HG02610 (cell line): Measurements from ENCODE around the gene KRTAP12-2.
"Not testable (repeated sequence)": the region's sequence is repeated elsewhere in the genome, so short reads cannot be mapped to it uniquely, and the experiment has no call there.

ENCODE experiments used
- ATAC-seq: cut with Tn5 transposase; IDR thresholded peaks from one replicate; pipeline ENCODE4 v1.9.1; 2021; ENCODE audit warnings: mild to moderate bottlenecking, moderate library complexity; ENCODE audit not compliant: unreplicated experiment

The KRTAP12-2 gene

DNA sequence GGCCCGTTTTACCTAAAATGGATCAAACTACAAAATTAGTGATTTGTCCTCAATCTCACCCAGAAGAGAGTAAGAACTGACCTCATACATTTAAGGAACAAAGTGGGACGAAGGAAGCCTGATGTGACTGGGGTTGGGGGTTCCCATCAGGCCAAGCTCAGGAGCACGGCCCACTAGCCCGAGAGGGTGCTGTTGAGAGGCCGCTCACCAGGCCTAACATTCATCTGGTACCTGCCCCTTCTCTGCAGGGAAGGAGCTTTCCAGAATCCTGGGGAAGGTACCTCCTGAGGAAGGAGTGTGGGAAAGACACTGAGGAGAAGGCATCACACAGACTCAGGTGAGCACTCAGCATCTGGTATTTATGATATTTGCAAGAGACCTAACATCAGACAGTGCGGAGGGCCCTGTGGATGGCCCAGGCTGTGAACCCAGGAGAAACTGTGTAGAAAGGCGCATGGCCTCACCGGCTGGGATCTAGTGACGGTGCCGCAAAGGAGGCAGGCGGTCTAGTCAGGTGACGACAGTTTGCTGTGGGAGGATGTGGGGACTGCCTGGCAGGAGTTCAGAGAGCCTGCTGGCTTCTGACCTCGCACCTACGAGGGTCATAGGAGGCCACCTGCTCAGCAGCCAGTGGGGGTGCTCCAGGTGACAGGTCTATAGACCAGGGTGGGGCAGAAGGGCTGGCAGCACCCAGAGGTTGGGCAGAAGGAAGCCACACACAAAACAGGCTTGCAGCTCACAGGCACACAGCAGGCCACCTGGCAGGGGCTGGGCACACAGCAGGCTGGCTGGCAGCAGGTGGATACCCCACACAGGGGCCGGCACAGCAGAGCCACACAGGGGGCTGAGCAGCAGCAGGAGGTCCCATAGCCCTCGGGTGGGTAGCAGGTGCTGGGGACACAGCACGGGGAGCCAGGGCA, 12.8 kb downstream of the KRTAP12-2 start:
- ATAC-seq, result no peak

DNA sequence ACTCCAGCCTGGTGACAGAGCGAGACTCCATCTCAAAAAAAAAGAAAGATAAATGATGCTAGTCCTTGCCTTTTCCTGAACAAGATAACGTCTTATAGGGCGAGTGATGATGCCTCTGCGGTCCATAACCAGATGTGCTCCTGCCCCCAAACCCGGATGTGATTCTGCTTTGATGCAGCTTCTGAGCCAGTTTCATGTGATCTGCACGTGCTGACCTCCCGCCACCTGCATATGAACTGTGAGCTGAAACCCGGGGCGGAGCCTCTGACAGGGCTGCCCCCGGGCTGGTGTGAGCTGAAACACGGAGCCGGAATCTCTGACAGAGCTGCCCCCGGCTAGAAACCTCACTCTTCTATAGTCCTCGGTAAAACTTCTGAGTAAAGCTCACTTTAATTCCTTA, 13.6 kb downstream of the KRTAP12-2 start:
- no peak for ATAC-seq

DNA sequence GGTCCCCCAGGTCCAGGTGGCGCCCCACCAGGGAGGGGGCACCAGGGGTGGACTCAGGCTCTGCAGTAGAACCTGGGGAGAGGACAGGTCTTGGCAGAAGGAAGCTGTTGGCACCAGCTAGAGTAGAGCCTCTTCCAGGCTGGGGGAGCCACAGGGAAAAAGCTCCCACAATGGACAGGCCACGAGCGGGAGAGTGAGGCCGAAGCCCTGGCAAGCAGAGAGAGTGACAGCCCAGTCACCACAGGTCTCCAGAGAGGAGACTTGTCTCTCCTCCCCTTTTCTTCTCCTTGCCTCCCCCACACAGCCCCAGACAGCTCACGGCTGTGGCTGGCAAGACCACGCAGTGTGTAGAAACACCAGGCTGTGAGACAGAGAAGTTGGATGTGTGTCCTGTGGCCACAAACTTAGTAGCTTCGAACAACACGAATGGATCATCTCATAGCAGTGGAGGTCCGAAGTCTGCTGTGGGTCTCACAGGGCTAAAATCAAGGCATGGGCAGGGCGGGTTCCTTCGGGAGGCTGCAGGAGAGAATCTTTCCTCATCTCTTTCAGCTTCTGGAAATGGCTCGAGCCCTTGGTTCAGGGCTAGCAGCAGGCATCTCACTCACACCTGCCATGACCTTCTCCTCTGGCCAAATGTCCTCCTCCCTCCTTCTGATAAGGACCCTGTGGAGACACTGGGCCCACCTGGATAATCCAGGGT, 15.6 kb downstream of the KRTAP12-2 start:
- ATAC-seq, result no peak

DNA sequence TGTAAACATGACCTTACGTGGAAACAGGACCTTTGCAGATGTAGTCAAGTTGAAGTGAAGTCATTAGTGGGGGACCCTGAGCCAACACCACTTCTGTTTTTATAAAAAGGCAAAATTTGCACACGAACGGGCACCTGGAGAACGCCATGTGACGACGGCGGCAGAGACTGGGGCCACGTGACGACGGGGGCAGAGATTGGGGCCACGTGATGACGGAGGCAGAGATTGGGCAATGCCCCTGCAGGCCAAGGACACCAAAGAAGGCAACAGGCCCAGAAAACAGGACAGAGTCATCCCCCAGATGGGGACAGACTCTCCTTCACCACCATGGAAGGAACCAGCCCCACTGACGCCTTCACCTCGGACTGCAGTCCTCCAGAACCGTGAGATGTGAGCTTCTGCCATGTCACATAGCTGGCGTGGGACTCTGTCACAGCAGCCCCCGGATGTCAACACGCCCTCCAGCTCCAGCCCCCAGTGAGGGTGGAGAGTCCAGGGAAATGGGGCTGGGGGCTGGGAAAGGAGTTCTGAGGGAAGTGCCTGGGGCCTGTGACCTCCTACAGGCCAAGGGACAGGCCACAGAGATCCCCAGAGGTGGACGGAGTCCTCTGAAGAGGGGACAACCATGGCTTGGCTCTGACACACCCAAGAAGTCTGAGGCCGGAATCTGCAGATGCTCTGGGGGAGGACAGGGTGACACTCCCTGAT, 16.3 kb downstream of the KRTAP12-2 start:
- ATAC-seq, result no peak

DNA sequence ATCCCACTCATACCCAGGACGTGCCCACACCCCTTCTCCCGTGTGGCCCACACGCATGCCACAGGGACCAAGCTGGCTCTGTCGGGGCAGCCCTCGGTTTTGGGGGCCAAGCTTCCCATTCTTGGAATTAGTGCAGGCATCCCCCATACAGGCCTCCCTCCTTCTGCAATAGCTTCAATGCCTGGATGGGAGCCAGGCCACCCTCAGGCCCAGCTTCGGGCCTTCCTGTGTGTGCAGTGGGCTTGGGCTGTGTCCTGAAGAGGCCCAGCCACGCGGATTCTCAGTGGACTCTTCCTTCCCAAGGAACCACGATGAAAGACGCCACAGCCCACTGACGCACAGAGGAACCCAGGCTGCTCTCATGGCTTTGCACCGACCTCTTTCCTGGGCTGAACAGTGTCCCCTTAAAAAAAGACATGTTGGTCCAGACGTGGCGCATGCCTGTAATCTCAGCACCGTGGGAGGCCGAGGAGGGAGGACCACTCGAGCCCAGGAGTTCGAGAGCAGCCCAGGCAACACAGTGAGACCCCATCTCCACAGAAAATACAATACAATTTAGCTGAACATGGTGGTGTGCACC, 17.1 kb downstream of the KRTAP12-2 start:
- ATAC-seq, result no peak

DNA sequence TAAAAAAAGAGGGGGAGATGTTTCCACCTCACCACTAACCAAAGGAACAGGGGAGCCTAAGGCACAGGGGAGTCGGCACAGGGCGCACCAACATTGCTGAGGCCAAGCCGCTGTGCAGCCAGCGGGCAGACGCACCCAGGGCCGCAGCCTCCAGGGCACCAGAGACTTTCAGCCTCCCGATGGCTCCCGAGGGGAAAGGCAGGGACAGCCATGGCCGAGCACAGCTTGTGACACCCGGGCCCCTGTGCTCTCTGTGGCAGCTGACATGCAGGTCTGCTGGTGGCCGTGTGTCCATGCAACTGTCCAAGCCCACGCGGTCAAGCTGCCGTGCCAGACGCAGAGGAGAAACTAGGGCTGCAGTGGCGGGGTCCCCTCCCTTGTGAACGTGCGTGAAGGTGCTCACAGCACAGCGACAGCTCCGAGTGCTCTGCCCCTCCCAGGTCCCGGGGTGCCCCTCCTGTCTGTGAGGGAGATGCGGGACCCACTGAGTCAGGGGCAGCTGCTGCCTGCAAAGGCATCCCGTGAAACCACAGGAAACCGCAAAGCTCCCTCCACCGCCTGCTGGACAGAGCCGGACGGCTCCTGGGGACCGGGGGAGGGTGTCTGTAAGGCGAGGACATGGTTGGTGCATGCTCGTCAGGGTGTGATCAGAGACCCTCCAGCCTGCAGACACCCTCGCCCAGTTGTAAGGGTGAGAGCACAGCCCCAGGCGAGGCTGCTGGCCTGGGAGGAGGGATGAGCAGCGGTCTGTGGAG, 18.0 kb downstream of the KRTAP12-2 start:
- no peak for ATAC-seq

DNA sequence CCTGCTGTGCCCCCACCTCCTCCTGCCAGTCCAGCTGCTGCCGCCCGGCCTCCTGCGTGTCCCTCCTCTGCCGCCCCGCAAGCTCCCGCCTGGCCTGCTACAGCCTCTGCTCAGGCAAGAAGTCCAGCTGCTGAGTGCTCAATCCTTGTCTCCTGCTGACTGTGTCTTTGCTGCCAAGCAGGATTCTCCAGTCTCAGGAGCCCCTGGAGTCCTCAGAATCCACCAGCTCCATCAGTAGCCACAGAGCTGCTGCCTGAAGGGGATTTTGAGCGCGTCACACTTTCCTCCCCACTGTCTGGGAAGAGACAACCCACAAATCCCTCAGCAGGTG, 19.5 kb downstream of the KRTAP12-2 start:
- ATAC-seq, result no peak

DNA sequence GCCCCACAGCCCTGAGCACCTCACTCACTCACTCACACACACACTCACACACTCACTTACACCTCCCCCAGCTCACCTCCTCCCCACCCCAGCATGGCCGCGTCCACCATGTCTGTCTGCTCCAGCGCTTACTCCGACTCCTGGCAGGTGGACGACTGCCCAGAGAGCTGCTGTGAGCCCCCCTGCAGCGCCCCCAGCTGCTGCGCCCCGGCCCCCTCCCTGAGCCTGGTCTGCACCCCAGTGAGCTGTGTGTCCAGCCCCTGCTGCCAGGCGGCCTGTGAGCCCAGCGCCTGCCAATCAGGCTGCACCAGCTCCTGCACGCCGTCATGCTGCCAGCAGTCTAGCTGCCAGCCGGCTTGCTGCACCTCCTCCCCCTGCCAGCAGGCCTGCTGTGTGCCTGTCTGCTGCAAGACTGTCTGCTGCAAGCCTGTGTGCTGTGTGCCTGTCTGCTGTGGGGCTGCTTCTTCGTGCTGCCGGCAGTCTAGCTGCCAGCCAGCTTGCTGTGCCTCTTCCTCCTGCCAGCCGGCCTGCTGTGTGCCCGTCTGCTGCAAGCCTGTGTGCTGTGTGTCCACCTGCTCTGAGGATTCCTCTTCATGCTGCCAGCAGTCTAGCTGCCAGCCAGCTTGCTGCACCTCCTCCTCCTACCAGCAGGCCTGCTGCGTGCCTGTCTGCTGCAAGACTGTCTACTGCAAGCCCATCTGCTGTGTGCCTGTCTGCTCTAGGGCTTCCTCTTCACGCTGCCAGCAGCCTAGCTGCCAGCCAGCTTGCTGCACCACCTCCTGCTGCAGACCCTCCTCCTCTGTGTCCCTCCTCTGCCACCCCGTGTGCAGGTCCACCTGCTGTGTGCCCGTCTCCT, 20.1 kb downstream of the KRTAP12-2 start, which contains the start of gene KRTAP10-11:
KRTAP10-11 (plus strand) TSS at position 49 of the 856 bp plus-strand sequence; CDS start at position 94, 45 bp downstream.
- ATAC-seq, result not testable (repeated sequence)

DNA sequence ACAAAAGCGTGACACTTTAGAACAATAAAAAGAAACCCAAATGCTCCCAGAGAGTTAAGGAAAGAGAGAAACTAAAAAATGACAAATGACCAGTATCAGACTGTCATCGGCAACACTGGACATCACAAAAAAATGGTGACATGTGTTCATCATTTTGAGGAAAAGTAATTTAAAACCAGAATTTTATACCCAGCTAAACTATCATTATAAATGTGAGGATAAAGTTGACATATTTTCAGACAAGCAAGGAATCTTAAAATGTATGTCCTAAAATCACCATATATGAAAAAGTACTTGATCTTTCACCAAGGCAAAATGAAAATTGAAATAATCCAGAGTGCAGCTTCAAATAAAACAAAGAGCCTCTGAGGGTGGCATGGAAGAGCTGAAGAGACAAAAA, 21.8 kb downstream of the KRTAP12-2 start:
- ATAC-seq, result no peak

DNA sequence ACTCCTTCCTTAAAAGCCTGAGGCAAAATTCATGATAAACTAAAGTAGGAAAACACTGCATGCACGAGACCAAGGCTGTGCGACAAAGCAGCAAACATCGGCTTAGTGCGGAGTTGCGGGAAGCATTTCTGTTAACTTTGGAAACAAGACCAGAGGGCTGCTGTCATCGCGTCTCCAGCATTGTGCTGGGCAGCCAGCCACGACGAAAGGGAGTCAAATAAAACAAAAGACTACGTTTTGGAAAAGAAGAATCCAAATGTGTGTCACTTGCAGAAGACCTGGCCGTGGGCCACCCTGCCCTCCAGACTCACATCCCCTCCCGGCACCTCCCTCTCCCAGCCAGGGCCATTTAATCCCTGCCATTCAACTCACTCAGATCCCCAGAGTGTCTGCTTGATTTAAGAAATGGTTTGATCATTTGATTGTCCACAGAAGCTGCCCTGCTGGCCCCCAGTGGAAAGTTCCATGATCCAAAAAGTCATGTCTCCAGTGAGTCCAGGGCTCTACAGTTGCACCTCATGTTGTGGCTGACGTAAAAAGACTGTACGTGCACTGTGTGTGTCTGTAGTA, 22.9 kb downstream of the KRTAP12-2 start:
- no peak for ATAC-seq

DNA sequence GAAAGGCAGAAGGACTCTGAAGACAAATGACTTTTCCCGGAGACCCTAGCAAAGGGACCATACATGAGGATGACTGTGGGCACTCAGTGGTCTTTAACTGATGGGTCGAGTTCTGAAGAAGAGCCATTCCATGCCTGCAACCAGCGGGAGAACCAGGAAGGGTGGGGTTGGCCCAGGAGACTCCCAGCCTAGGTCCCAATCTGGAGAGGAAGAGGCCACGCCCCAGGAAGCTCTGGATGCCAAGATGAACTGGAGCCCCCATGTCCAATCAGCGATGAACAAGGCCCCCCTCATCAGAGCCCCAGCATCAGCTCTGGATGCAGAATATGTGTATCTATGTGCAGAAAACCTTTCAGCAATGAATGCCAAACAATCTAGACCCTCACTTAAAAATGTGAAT, 26.0 kb downstream of the KRTAP12-2 start:
- ATAC-seq, result no peak

DNA sequence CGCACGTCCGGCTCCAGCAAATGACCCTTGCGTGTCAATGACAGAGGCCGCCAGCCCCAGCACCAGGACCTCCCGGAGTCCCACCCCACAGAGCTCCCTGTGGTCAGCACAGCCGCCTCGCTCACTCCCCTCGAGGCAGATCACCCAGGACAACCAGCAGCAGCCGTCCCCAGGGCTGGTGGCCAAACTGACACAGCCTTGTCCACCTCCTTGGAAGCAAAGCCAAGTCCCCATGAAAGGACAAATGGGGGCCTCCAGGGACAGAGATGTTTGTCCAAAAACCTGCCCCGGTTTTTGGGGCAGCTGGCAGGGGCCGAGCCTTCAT, 27.4 kb downstream of the KRTAP12-2 start:
- ATAC-seq, result no peak

DNA sequence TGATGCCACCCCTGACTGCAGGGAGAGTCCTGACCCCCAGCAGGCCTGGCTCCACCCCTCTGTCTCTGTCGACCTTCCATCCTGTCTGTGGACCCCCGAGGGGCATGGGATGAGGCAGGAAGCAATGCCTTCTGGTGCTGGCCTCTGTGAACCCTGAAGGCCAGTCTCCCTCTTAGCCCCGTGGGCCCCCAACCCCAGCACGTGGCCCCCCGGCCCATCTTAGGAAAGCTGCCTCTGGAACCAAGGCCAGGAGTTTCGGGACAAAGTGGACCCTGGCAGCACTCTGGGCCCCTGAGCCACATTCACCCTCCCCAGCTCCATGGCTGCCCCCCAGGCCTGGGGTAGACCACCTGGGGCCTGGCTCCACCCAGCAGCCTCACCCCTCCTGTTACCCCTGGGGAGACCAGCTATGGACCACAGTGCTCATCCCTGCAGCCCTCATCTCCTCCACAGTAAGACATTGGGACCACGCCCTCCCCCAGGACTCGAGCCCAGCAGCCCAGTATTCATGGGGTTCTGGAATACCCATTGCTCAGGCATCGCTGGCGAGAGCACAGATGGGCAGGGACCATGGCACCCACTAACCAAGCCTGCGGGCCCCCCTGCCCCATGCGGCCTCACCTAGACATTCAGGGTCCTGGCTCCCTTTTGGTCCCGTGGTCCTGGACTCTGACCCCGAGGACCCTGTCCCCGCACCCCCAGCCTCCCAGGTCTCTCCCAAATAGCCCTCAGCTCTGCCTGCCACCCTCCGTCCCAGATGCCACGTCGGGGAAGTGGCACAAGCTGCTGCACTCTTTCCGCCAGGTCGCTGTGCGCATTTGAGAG, 28.0 kb downstream of the KRTAP12-2 start:
- ATAC-seq, result not testable (repeated sequence)

DNA sequence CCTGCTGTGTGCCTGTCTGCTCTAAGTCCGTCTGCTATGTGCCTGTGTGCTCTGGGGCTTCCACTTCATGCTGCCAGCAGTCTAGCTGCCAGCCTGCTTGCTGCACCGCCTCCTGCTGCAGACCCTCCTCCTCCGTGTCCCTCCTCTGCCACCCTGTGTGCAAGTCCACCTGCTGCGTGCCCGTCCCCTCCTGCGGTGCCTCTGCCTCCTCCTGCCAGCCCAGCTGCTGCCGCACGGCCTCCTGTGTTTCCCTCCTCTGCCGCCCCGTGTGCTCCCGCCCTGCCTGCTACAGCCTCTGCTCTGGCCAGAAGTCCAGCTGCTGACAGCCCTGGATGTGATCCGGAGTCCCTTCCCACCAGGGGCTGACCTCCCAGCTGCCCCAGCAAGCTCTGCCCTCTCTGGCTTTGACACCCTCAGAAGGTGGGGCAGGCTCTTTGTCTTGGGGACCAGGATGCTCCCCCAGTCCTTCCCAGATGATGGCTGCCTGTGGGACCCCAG, 28.8 kb downstream of the KRTAP12-2 start:
- ATAC-seq, result not testable (repeated sequence)

DNA sequence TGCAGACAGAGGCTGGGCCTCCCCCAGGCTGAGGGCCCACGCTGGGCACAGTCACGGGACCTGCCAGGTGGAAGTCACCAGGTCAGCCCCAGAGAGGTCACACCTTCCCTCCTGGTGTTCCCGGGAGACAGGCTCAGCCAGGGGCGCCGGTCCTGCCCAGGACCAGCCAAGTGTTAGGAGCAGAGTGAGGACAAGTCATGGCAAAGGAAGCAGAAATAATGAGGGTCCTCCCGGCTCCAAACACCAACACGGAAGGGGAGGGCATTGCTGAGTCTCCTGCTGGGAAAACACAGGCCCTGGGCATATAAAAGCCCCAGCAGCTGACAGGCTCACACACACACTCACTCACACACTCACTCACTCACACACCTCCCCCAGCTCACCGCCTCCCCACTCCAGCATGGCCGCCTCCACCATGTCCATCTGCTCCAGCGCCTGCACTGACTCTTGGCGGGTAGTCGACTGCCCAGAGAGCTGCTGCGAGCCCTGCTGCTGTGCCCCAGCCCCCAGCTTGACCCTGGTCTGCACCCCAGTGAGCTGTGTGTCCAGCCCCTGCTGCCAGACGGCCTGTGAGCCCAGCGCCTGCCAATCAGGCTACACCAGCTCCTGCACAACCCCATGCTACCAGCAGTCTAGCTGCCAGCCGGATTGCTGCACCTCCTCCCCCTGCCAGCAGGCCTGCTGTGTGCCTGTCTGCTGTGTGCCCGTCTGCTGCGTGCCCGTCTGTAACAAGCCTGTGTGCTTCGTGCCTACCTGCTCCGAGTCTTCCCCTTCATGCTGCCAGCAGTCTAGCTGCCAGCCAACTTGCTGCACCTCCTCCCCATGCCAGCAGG, 29.5 kb downstream of the KRTAP12-2 start, which contains the start of gene KRTAP10-10:
KRTAP10-10 (plus strand) TSS at position 339 of the 833 bp plus-strand sequence; CDS start at position 401, 62 bp downstream.
- no peak for ATAC-seq

DNA sequence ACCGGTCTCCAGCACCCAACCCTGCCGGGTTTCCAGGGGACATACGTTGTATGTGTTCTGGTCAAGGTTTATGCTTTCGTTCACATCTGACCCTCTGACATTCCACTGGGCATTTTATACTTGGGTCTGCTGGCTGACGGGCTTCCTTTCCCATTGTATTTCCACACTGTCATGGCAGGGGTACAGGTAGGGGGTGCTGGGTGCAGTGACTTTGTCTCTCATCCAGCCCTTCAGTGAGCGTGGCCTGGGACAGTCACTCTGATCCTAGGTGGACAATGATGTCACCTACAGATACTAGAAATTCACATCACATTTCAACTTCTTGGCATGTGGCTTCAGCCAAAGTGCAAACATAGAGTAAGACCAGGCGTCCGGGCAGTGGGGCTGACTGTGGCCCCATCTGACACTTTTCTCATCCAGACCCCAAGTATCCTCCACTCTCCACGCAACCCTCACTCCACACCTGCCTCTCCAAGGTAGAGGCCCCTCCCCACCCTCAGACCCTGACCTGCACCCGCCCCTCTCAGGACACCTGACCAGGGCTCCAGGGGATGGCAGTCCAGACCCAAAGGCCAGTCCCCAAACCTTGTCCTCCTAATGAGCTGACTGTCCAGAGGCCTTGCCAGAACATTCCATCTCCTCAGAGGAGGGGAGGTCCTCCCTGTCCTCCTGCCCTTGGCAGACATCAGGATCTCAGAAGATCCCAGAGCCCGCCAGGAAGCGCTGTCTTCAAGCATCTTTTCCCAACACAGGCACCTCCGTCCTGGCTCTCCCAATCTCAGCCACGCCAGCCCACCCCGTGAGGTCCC, 30.3 kb downstream of the KRTAP12-2 start:
- ATAC-seq, result no peak
